Prostate gland (tissue), 2 donors: ENCODE measurements around the gene ZBTB40.

Experiments used
- CTCF ChIP-seq, 4 experiments: fragments of 200-600 bp in 2 of 4; fragments of 450-650 bp in 2 of 4; sonication (generic) in 2 of 4; IDR thresholded peaks; 1 replicate in 3 of 4; 2 replicates in 1 of 4; pipeline ENCODE4 v1.5.1; 2016 to 2019; ENCODE audit warnings: antibody characterized with exemption in 4 of 4, mild to moderate bottlenecking in 2 of 4, moderate library complexity in 2 of 4
- POLR2AphosphoS5 ChIP-seq: sonication (generic); formaldehyde crosslinking; IDR thresholded peaks from one replicate; pipeline ENCODE4 v1.6.1; 2017; ENCODE audit warnings: antibody characterized with exemption

DNA sequence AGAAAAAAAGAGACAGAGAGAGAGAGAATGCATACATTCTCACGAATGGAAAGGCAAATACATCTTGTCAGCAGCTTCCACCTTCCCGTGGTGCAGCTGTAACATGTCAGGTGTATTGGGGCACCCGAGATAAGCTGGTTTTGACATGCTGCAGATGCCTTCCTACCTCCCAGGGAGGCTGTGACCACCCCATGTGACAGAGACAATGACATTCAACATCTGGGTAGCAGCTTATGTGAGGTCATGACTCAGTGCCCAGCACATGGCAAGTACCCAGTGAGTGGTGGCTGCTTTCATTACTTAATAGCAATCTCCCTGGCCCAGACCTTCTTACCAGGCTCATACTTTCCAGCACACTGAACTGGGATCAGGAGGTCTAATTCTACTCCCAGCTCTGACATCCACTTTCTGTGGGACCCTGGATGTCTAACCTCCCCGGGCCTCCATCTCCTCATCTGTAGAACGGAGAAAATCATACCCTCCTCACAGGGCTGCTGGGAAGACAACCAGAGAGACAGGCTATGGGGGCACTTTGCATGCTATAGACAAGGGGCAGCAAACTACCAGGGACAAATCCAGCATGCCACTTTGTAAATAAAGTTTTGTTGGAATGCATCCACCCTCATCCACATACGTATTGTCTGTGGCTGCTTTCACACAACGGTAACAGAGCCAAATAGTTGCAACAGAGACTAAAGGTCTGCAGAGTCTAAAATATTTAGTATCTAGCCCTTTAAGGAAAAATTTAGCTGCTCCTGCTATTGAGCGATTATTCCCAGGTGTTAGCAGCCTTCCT lies 38.5 kb upstream of the ZBTB40 start:
- TF ChIP-seq CTCF (IDR thresholded peaks at IDR 0.05) (no peak), POLR2AphosphoS5 (no peak)
